GM12878 (cell line): ENCODE measurements around the gene AFG1L. TPM values are rescaled to one million over a fixed set of nuclear protein-coding genes. Genes with fewer than 3 reads are reported as not detected.

Source experiments
- ATAC-seq: fragments of 200-7000 bp; cut with Tn5 transposase; 3 replicates; pipeline ENCODE4 v1.9.1; 2020; ENCODE audit warnings: mild to moderate bottlenecking, moderate library complexity
- BruUV-seq: library from RNA; stranded (reverse); fragments of 400-500 nt; replicated peaks from 2 replicates; lab custom pipeline; 2021; lab: Mats Ljungman, UMichigan
- CTCF ChIA-PET: fragments of 300-600 bp; sonication (Branson Sonifier 250); formaldehyde crosslinking; extraction: SDS; loops from one replicate; lab custom pipeline; 2021; ENCODE audit warnings: inconsistent platforms; lab: Yijun Ruan, JAX
- POLR2A ChIA-PET: fragments of 350-600 bp; formaldehyde crosslinking; extraction: SDS; loops from one replicate; lab custom pipeline; 2021; ENCODE audit warnings: inconsistent platforms; lab: Charles Lee
- RAD21 ChIA-PET: fragments of 300-600 bp; sonication (Branson Sonifier 250); formaldehyde crosslinking; loops from one replicate; lab custom pipeline; 2023; ENCODE audit warnings: antibody characterized with exemption; ENCODE audit not compliant: unreplicated experiment; lab: Charles Lee
- SMC1A ChIA-PET: fragments of 300-600 bp; sonication (Branson Sonifier 250); formaldehyde crosslinking; loops from one replicate; lab custom pipeline; 2023; ENCODE audit not compliant: unreplicated experiment, uncharacterized antibody; lab: Charles Lee
- DNase-seq: peaks from one replicate; pipeline ENCODE4 v3.0.0-alpha.2; 2011; ENCODE audit warnings: low read depth, low spot score
- FAIRE-seq: peaks from 3 replicates; lab custom pipeline; 2011; peaks lifted over from hg19 to GRCh38; lab: Jason Lieb, UNC
- H2AFZ ChIP-seq: 2 replicates; pipeline ENCODE4 v1.6.0; 2011; ENCODE audit warnings: low read depth, low read length, control low read depth; ENCODE audit not compliant: control insufficient read depth
- H3K27ac ChIP-seq: 2 replicates; pipeline ENCODE4 v1.5.1; 2011; ENCODE audit warnings: control low read depth; ENCODE audit not compliant: control insufficient read depth, insufficient read depth
- H3K27me3 ChIP-seq, 2 experiments: replicated peaks in 1 of 2; 2 replicates each; pipeline versions ENCODE4 v1.6.0 to v1.6.1; 2011; ENCODE audit warnings: low read length in 1 of 2; ENCODE audit not compliant: control insufficient read depth in 2 of 2, insufficient read depth in 2 of 2
- H3K36me3 ChIP-seq, 2 experiments: 2 replicates each; pipeline ENCODE4 v1.5.1; 2011; ENCODE audit warnings: low read length in 1 of 2; ENCODE audit not compliant: control insufficient read depth in 2 of 2, insufficient read depth in 2 of 2
- H3K4me1 ChIP-seq: 2 replicates; pipeline ENCODE4 v1.6.1; 2011; ENCODE audit warnings: mild to moderate bottlenecking, low read length, moderate library complexity, mixed read lengths; ENCODE audit not compliant: control insufficient read depth, insufficient read depth
- H3K4me2 ChIP-seq: 2 replicates; pipeline ENCODE4 v1.6.0; 2011; ENCODE audit warnings: control low read depth; ENCODE audit not compliant: control insufficient read depth, insufficient read depth
- H3K4me3 ChIP-seq: fragments of 200-600 bp; sonication (generic); 2 replicates; pipeline ENCODE4 v1.5.1; 2016
- H3K79me2 ChIP-seq: 2 replicates; pipeline ENCODE4 v1.6.0; 2011; ENCODE audit warnings: low read length; ENCODE audit not compliant: control insufficient read depth, insufficient read depth
- H3K9ac ChIP-seq: 2 replicates; pipeline ENCODE4 v1.8.0; 2011; ENCODE audit warnings: low read length, control low read depth, mixed read lengths; ENCODE audit not compliant: control insufficient read depth, insufficient read depth
- H3K9me3 ChIP-seq: replicated peaks from 3 replicates; pipeline ENCODE4 v1.5.1; 2011; ENCODE audit warnings: mild to moderate bottlenecking, low read length; ENCODE audit not compliant: control insufficient read depth, insufficient read depth
- H4K20me1 ChIP-seq: 2 replicates; pipeline ENCODE4 v1.6.0; 2011; ENCODE audit not compliant: control insufficient read depth, insufficient read depth
- FOXM1 ChIP-seq: IDR thresholded peaks from 2 replicates; pipeline ENCODE4 v1.6.1; 2012; ENCODE audit warnings: low read depth, mild to moderate bottlenecking, inconsistent platforms, low read length, moderate library complexity
- NBN ChIP-seq: fragments of 450-650 bp; IDR thresholded peaks from 2 replicates; pipeline ENCODE4 v1.6.1; 2016
- RB1 ChIP-seq: fragments of 450-650 bp; formaldehyde crosslinking; IDR thresholded peaks from 2 replicates; pipeline ENCODE4 v1.6.1; 2017; ENCODE audit warnings: mild to moderate bottlenecking, borderline replicate concordance
- REST ChIP-seq: IDR thresholded peaks from 2 replicates; pipeline ENCODE4 v1.6.1; 2012; ENCODE audit warnings: mild to moderate bottlenecking, low read depth, low read length
- SMAD1 ChIP-seq: fragments of 450-650 bp; IDR thresholded peaks from 2 replicates; pipeline ENCODE4 v1.6.1; 2018; ENCODE audit warnings: mild to moderate bottlenecking, low read depth; ENCODE audit not compliant: partially characterized antibody
- TCF7 ChIP-seq: IDR thresholded peaks from 2 replicates; pipeline ENCODE4 v1.6.1; 2014; ENCODE audit warnings: antibody characterized with exemption, borderline replicate concordance
- ZBTB4 ChIP-seq: fragments of 450-650 bp; formaldehyde crosslinking; IDR thresholded peaks from 2 replicates; pipeline ENCODE4 v1.4.0; 2022; ENCODE audit warnings: mild to moderate bottlenecking, moderate library complexity
- ZNF384 ChIP-seq: IDR thresholded peaks from 2 replicates; pipeline ENCODE4 v1.6.1; 2012; ENCODE audit warnings: low read depth, mild to moderate bottlenecking, low read length, improper control_type of control experiment, borderline replicate concordance
- ZNF592 ChIP-seq: fragments of 450-650 bp; IDR thresholded peaks from 2 replicates; pipeline ENCODE4 v1.6.1; 2017; ENCODE audit warnings: mild to moderate bottlenecking, moderate library complexity
- WGBS: methylation state at CpG from one replicate; pipeline ENCODE4 v1.1.6; 2016; ENCODE audit warnings: low lambda C conversion rate; ENCODE audit not compliant: insufficient replicate concordance, insufficient coverage; ENCODE audit errors: missing lambda C conversion rate; 5-methylcytosine and 5-hydroxymethylcytosine counted together
- in situ Hi-C: fragments of 300-500 bp; cut with MboI; formaldehyde crosslinking; loops from 9 replicates; pipeline ENCODE4 v1.14.3; 2018; ENCODE audit warnings: mixed read lengths
- intact Hi-C: fragments of 100-400 bp; cut with micrococcal nuclease; formaldehyde crosslinking; loops from one replicate; pipeline ENCODE4 v1.14.2; 2022; ENCODE audit not compliant: unreplicated experiment
- polyA plus RNA-seq, 11 experiments: library from polyadenylated mRNA; depleted of rRNA in 4 of 11; unstranded in 6 of 11; stranded (reverse) in 5 of 11; fragments of >200 nt; fragmentation: Nextera tagmentation in 4 of 11; fragmentation: Illumina TruSeq in 1 of 11; extraction: Ambion mirVana in 4 of 11; extraction: Trizol in 1 of 11; gene quantifications; 1 replicate in 1 of 11; 2 replicates in 10 of 11; pipeline versions ENCODE4 v1.2.1 to v1.2.3, GENCODE V29; 2011 to 2016; ENCODE audit warnings: inconsistent platforms in 2 of 11, missing spikeins in 2 of 11, low read depth in 1 of 11
- total RNA-seq, 4 experiments: library from RNA; depleted of rRNA in 3 of 4; stranded (reverse); fragments of >200 nt in 3 of 4; fragmentation: Illumina TruSeq in 1 of 4; extraction: Trizol in 1 of 4; gene quantifications; 2 replicates each; pipeline versions ENCODE4 v1.2.1 to v1.2.3, GENCODE V29; 2013 to 2021

Gene AFG1L
- total and polyA plus RNA-seq, 10 of the 15 experiments (the other 5 are each of a cell fraction or from before 2014, with no cell fraction given): 2.3 to 9.0 (median 4.3) TPM

- TF ChIP-seq REST: no peak
These were observed 46.5 kb downstream of the AFG1L start (continued) for GRCh38 chr6:108341372-108341771.

GRCh38 chr6:108343894-108344293, 49.0 kb downstream of the AFG1L start:
- POLR2A ChIA-PET: no interaction called here
- in situ Hi-C loops: no loop called here
- H3K36me3 ChIP-seq: no peaks in the 10 kb centered on the region
- no peaks in the 10 kb centered on the region for H3K79me2 ChIP-seq
- H3K27me3 ChIP-seq: no peaks in the 10 kb centered on the region
- peaks cover 26% of the 10 kb centered on the region for H3K4me1 ChIP-seq
- RAD21 ChIA-PET: no interaction called here
- no peak for ATAC-seq
- intact Hi-C loops: no loop called here
- CTCF ChIA-PET: no interaction called here
- no peak overlapping the region for H2AFZ ChIP-seq
- no peak overlapping the region for H3K4me3 ChIP-seq
- 96% methylated on average over 5 of the region's 5 CpGs for WGBS
- no peak for FAIRE-seq
- H3K9ac ChIP-seq: no peak overlapping the region
- H3K9me3 ChIP-seq: no peaks in the 10 kb centered on the region; the same call in 2 of the 3 replicates
- BruUV-seq: no TSS peak
- SMC1A ChIA-PET: interaction anchor here (0.6 to 1.4 kb wide), 3 partner anchors 20 to 88 kb away, joined by 3 read pairs; no protein-coding TSS in a partner anchor
- no peak for TF ChIP-seq ZNF384
- no peak for TF ChIP-seq TCF7
- no peak for TF ChIP-seq RB1
- TF ChIP-seq SMAD1: no peak
- TF ChIP-seq ZBTB4 (CRISPR knock-in tag): no peak
- no peak for TF ChIP-seq NBN
- TF ChIP-seq FOXM1: no peak
- no peak for TF ChIP-seq ZNF592
- no peak overlapping the region for H3K4me2 ChIP-seq
- H4K20me1 ChIP-seq: no peaks in the 10 kb centered on the region
- no peak overlapping the region for H3K27ac ChIP-seq
- no peak for DNase-seq
